HCT116 (cell line): ENCODE results near the gene CAV2.

Source experiments
- ATF3 ChIP-seq: IDR thresholded peaks from 2 replicates; pipeline ENCODE4 v1.6.1; 2012
- CTCF ChIP-seq, 3 experiments: fragments of 200-600 bp in 1 of 3; sonication (generic) in 1 of 3; IDR thresholded peaks in 2 of 3; conservative IDR thresholded peaks in 1 of 3; 2 replicates each; pipeline ENCODE4 v1.5.1; 2012 to 2017; ENCODE audit warnings: low read depth in 2 of 3, low read length in 2 of 3, antibody characterized with exemption in 1 of 3, borderline replicate concordance in 1 of 3, control low read depth in 1 of 3, mild to moderate bottlenecking in 1 of 3, mixed read lengths in 1 of 3, mixed run types in 1 of 3, moderate library complexity in 1 of 3; ENCODE audit not compliant: insufficient read depth in 1 of 3
- POLR2A ChIP-seq: IDR thresholded peaks from 2 replicates; pipeline ENCODE4 v1.7.0; 2011; ENCODE audit warnings: borderline replicate concordance; ENCODE audit not compliant: insufficient read depth, insufficient read length; ENCODE audit errors: extremely low read depth

GRCh38 chr7:116527521-116527920 lies 28.0 kb downstream of the CAV2 start:
- TF ChIP-seq POLR2A (no peak), ATF3 (no peak), CTCF (IDR thresholded peaks at IDR 0.05 in 2 of 3, conservative IDR thresholded peaks at IDR 0.05 in 1 of 3; ENCODE audit: borderline replicate concordance in 1 of 3, insufficient read depth in 1 of 3, low read depth in 2 of 3, low read length in 2 of 3) (no peak)
